ENCODE results near the gene SHROOM2.

- no peak for TF ChIP-seq REST (IDR thresholded peaks at IDR 0.05; ENCODE audit: insufficient read depth in 1 of 2, low read depth in 2 of 2, low read length in 2 of 2)
- no peak for TF ChIP-seq TAF1 (IDR thresholded peaks at IDR 0.05; ENCODE audit: borderline replicate concordance, insufficient read depth, low read length)
- no peak for TF ChIP-seq POLR2AphosphoS5 (IDR thresholded peaks at IDR 0.05; ENCODE audit: low read depth, low read length)
These were observed 65.7 kb downstream of the SHROOM2 start for GRCh38 chrX:9851890-9852289.

Data from PFSK-1 (cell line).